H1 (cell line): Measurements from ENCODE around the gene SUPT4H1. TPM values are rescaled to one million over a fixed set of nuclear protein-coding genes. Genes with fewer than 3 reads are reported as not detected.

ENCODE experiments used
- CTCF ChIA-PET: fragments of 300-600 bp; sonication (Branson Sonifier 250); formaldehyde crosslinking; loops from one replicate; lab custom pipeline; 2021; ENCODE audit not compliant: partially characterized antibody; lab: Charles Lee
- POLR2A ChIA-PET: fragments of 300-600 bp; sonication (Branson Sonifier 250); formaldehyde crosslinking; loops from one replicate; lab custom pipeline; 2021; ENCODE audit warnings: inconsistent platforms; ENCODE audit not compliant: partially characterized antibody; lab: Charles Lee
- DNase-seq, 2 experiments: peaks; one replicate each; pipeline versions ENCODE4 v3.0.0 to v3.0.0-alpha.2; 2010 to 2022; ENCODE audit warnings: low spot score in 2 of 2, low read depth in 1 of 2, mixed read lengths in 1 of 2
- FAIRE-seq: peaks from 2 replicates; lab custom pipeline; 2011; peaks lifted over from hg19 to GRCh38; lab: Jason Lieb, UNC
- H2AFZ ChIP-seq: 2 replicates; pipeline ENCODE4 v1.8.1; 2012; ENCODE audit warnings: low read length, inconsistent platforms
- H2AK5ac ChIP-seq: 2 replicates; pipeline ENCODE4 v1.6.1; 2013; ENCODE audit warnings: low read depth, low read length
- H2BK120ac ChIP-seq: replicated peaks from 2 replicates; pipeline ENCODE3; 2013; ENCODE audit warnings: low read depth, low read length, inconsistent platforms
- H2BK12ac ChIP-seq: 2 replicates; pipeline ENCODE4 v1.6.1; 2013; ENCODE audit warnings: low read depth, low read length
- H2BK15ac ChIP-seq: 2 replicates; pipeline ENCODE4 v1.6.1; 2013; ENCODE audit warnings: low read length
- H2BK20ac ChIP-seq: 2 replicates; pipeline ENCODE4 v1.6.1; 2013; ENCODE audit warnings: low read length
- H2BK5ac ChIP-seq: 2 replicates; pipeline ENCODE4 v1.6.1; 2013; ENCODE audit warnings: low read depth, low read length
- H3K14ac ChIP-seq: 2 replicates; pipeline ENCODE4 v1.6.1; 2013; ENCODE audit warnings: inconsistent platforms; ENCODE audit not compliant: insufficient read length
- H3K18ac ChIP-seq: 2 replicates; pipeline ENCODE4 v1.6.1; 2013; ENCODE audit warnings: low read length; ENCODE audit errors: extremely low read depth
- H3K23ac ChIP-seq: 2 replicates; pipeline ENCODE4 v1.6.1; 2013; ENCODE audit warnings: inconsistent platforms; ENCODE audit not compliant: insufficient read length
- H3K23me2 ChIP-seq: 2 replicates; pipeline ENCODE4 v1.6.1; 2013; ENCODE audit warnings: low read depth, low read length
- H3K27ac ChIP-seq: 2 replicates; pipeline ENCODE4 v1.6.1; 2011; ENCODE audit warnings: low read depth, low read length, inconsistent platforms
- H3K27me3 ChIP-seq, 4 experiments: replicated peaks in 1 of 4; 1 replicate in 1 of 4; 2 replicates in 3 of 4; pipeline versions ENCODE4 v1.6.1 to v1.8.1; 2011 to 2013; ENCODE audit warnings: low read length in 3 of 4, mild to moderate bottlenecking in 3 of 4, inconsistent platforms in 2 of 4, mixed read lengths in 2 of 4, moderate library complexity in 1 of 4; ENCODE audit not compliant: control insufficient read depth in 3 of 4, insufficient read depth in 3 of 4; ENCODE audit errors: extremely low read depth in 1 of 4
- H3K36me3 ChIP-seq, 4 experiments: 2 replicates each; pipeline versions ENCODE4 v1.6.1 to v1.8.1; 2011 to 2013; ENCODE audit warnings: mild to moderate bottlenecking in 4 of 4, low read length in 3 of 4, moderate library complexity in 2 of 4, control low read depth in 1 of 4, inconsistent platforms in 1 of 4; ENCODE audit not compliant: insufficient read depth in 4 of 4, control insufficient read depth in 2 of 4
- H3K4ac ChIP-seq: replicated peaks from 2 replicates; pipeline ENCODE3; 2013; ENCODE audit warnings: low read length, low read depth, mixed read lengths, inconsistent platforms; ENCODE audit not compliant: insufficient read length
- H3K4me1 ChIP-seq, 4 experiments: replicated peaks in 1 of 4; 1 replicate in 1 of 4; 2 replicates in 3 of 4; pipeline versions ENCODE4 v1.6.1 to v1.8.1; 2011 to 2013; ENCODE audit warnings: low read length in 3 of 4, inconsistent platforms in 2 of 4, mixed read lengths in 1 of 4; ENCODE audit not compliant: insufficient read depth in 4 of 4, control insufficient read depth in 3 of 4
- H3K4me2 ChIP-seq, 2 experiments: 2 replicates each; pipeline versions ENCODE4 v1.6.1 to v1.8.1; 2011 to 2013; ENCODE audit warnings: low read depth in 2 of 2, low read length in 2 of 2, control low read depth in 1 of 2, inconsistent platforms in 1 of 2, mild to moderate bottlenecking in 1 of 2; ENCODE audit not compliant: insufficient read depth in 1 of 2
- H3K4me3 ChIP-seq, 4 experiments: fragments of 200-600, 300-600 bp in 1 of 4; sonication (generic), shearing (Covaris generic), sonication (Bioruptor Twin) in 1 of 4; 2 replicates each; pipeline versions ENCODE4 v1.5.1 to v1.8.1; 2011 to 2016; ENCODE audit warnings: low read length in 4 of 4, low read depth in 3 of 4, control low read depth in 2 of 4, inconsistent platforms in 2 of 4, mild to moderate bottlenecking in 2 of 4, mixed read lengths in 1 of 4, moderate library complexity in 1 of 4; ENCODE audit not compliant: insufficient read depth in 2 of 4; ENCODE audit errors: extremely low read depth in 1 of 4
- H3K56ac ChIP-seq: replicated peaks from 2 replicates; pipeline ENCODE3; 2013; ENCODE audit warnings: low read depth, mild to moderate bottlenecking, mixed read lengths, low read length, inconsistent platforms; ENCODE audit not compliant: insufficient read length
- H3K79me1 ChIP-seq: 2 replicates; pipeline ENCODE4 v1.6.1; 2013; ENCODE audit warnings: low read depth, low read length, control low read depth
- H3K79me2 ChIP-seq, 2 experiments: 2 replicates each; pipeline versions ENCODE4 v1.6.1 to v1.8.1; 2012 to 2013; ENCODE audit warnings: low read length in 2 of 2, mild to moderate bottlenecking in 2 of 2, inconsistent platforms in 1 of 2; ENCODE audit not compliant: insufficient read depth in 2 of 2, control insufficient read depth in 1 of 2
- H3K9ac ChIP-seq, 4 experiments: replicated peaks in 1 of 4; 1 replicate in 1 of 4; 2 replicates in 3 of 4; pipeline versions ENCODE4 v1.6.1 to v1.8.1; 2011 to 2013; ENCODE audit warnings: low read depth in 3 of 4, low read length in 3 of 4, control low read depth in 2 of 4, mild to moderate bottlenecking in 2 of 4, moderate library complexity in 2 of 4, inconsistent platforms in 1 of 4; ENCODE audit errors: extremely low read depth in 1 of 4
- H3K9me3 ChIP-seq, 2 experiments: 2 replicates each; pipeline versions ENCODE4 v1.6.1 to v1.8.1; 2012 to 2013; ENCODE audit warnings: mild to moderate bottlenecking in 2 of 2, moderate library complexity in 2 of 2, control low read depth in 1 of 2, inconsistent platforms in 1 of 2, low read depth in 1 of 2, low read length in 1 of 2, mixed read lengths in 1 of 2; ENCODE audit not compliant: insufficient read depth in 2 of 2
- H4K20me1 ChIP-seq, 2 experiments: replicated peaks in 1 of 2; 2 replicates each; pipeline versions ENCODE3 to v1.8.1; 2011 to 2013; ENCODE audit warnings: inconsistent platforms in 2 of 2, low read length in 2 of 2, mild to moderate bottlenecking in 1 of 2; ENCODE audit not compliant: insufficient read depth in 2 of 2, control insufficient read depth in 1 of 2
- H4K5ac ChIP-seq: 2 replicates; pipeline ENCODE4 v1.6.1; 2013; ENCODE audit warnings: low read length, low read depth, mixed read lengths, inconsistent platforms; ENCODE audit not compliant: insufficient read length
- H4K8ac ChIP-seq: 2 replicates; pipeline ENCODE4 v1.8.0; 2013; ENCODE audit warnings: mild to moderate bottlenecking, moderate library complexity, low read length, inconsistent platforms; ENCODE audit not compliant: insufficient read depth; ENCODE audit errors: extremely low read depth
- H4K91ac ChIP-seq: replicated peaks from 2 replicates; pipeline ENCODE3; 2013; ENCODE audit warnings: low read length, mixed read lengths, inconsistent platforms; ENCODE audit not compliant: insufficient read length
- EZH2 ChIP-seq: fragments of 200-600 bp; sonication (generic); IDR thresholded peaks from 2 replicates; pipeline ENCODE4 v1.7.1; 2012; ENCODE audit warnings: low read depth, mild to moderate bottlenecking, moderate library complexity, low read length, inconsistent platforms; ENCODE audit not compliant: severe bottlenecking
- whole genome bisulfite sequencing, 2 experiments: shearing (Covaris generic) in 1 of 2; methylation state at CpG; one replicate each; pipeline versions ENCODE4 v1.1.6 to v1.1.7; 2013 to 2015; ENCODE audit warnings: low lambda C conversion rate in 2 of 2, mixed read lengths in 2 of 2, inconsistent platforms in 1 of 2, low coverage in 1 of 2, missing lambda C conversion rate in 1 of 2; ENCODE audit not compliant: insufficient replicate concordance in 2 of 2, insufficient coverage in 1 of 2, insufficient read length in 1 of 2; ENCODE audit errors: extremely low coverage in 1 of 2, missing lambda C conversion rate in 1 of 2; 5-methylcytosine and 5-hydroxymethylcytosine counted together
- polyA plus RNA-seq, 7 experiments: library from polyadenylated mRNA; depleted of rRNA in 3 of 7; stranded (reverse) in 5 of 7; unstranded in 2 of 7; fragments of >200 nt in 5 of 7; fragments of 200-250 nt in 2 of 7; gene quantifications; 1 replicate in 5 of 7; 2 replicates in 1 of 7; 4 replicates in 1 of 7; pipeline versions ENCODE4 v1.2.1 to v1.2.3, GENCODE V29; 2011 to 2013; ENCODE audit warnings: missing spikeins in 2 of 7, mixed read lengths in 2 of 7
- total RNA-seq: library from RNA; stranded (reverse); fragmentation: NEBNext Ultra II Directional; extraction: Animal tissue kit (Norgen Biotek cat#: 25700); gene quantifications from 2 replicates; pipeline ENCODE4 v1.2.1, GENCODE V29; 2021
- TF ChIP-seq, protein P1 (sequence below): IDR thresholded peaks from 2 replicates; pipeline ENCODE4 v1.6.1; 2012; ENCODE audit warnings: inconsistent platforms

Gene SUPT4H1
- total and polyA plus RNA-seq, 2 of the 8 experiments (the other 6 are each of a cell fraction or from before 2014, with no cell fraction given), result 112 to 143 TPM

DNA sequence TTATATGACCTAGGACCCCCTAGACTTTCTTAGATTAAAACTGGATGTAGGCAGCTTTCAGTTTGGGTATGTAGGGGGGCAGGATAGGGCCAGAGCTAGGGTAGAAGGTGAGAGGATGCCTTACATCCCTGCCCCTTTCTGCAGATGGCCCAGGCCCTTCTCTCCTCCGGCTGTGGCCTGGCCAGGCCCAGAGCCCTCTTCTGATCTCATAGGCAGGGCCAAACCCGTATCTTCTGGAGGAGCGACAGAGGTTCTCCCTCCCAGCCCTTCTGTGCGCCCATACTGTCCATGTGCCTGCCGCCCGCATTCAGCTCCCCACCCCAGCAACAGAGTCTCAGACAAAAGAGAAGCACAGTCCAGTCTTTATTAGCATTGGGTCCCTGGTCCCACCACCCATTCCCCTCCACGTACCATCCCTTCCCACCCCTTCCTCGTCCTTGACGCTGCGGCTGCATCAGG is 21.4 kb downstream of the SUPT4H1 start:
- TF ChIP-seq, protein P1, sequence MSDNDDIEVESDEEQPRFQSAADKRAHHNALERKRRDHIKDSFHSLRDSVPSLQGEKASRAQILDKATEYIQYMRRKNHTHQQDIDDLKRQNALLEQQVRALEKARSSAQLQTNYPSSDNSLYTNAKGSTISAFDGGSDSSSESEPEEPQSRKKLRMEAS, result 0 out of 2 replicates have a peak, but pooled peaks have one; percentile 6
- TF ChIP-seq EZH2, result no peak
- Histone ChIP-seq H3K36me3 (no peaks in the 10 kb centered on the region), H2AFZ (no peak overlapping the region), H4K8ac (no peak overlapping the region), H3K23me2 (no peaks in the 10 kb centered on the region), H2BK20ac (peak overlapping the region; percentile 9), H3K9me3 (no peaks in the 10 kb centered on the region), H2AK5ac (peak overlapping the region; percentile 61; the same call in 1 of the 2 replicates), H4K91ac (peak overlapping the region; percentile 79), H3K23ac (no peak overlapping the region), H3K4ac (no peak overlapping the region), H3K14ac (no peak overlapping the region), H3K27ac (no peak overlapping the region), H2BK5ac (peak overlapping the region; percentile 88; the same call in 1 of the 2 replicates), H2BK15ac (no peak overlapping the region), H3K79me1 (no peaks in the 10 kb centered on the region), H3K27me3 (peaks cover 0 to 2% (median 0%) of the 10 kb centered on the region in 4 experiments; a peak in 3 of 7 replicates), H2BK12ac (peak overlapping the region; percentile 93), H3K4me3 (no peak overlapping the region), H3K79me2 (no peaks in the 10 kb centered on the region), H4K5ac (no peak overlapping the region), H3K56ac (no peak overlapping the region), H4K20me1 (peaks cover 0 to 2% of the 10 kb centered on the region in 2 experiments), H3K4me2 (0 out of 4 replicates have a peak overlapping the region, but pooled peaks of 1 of the 2 experiments have one; percentile 13), H2BK120ac (no peak overlapping the region), H3K18ac (peak overlapping the region; percentile 81; the same call in 1 of the 2 replicates), H3K4me1 (peaks cover 0 to 26% (median 18%) of the 10 kb centered on the region in 4 experiments; a peak in 6 of 7 replicates), H3K9ac (no peak overlapping the region)
- no peak for DNase-seq
- POLR2A ChIA-PET, result interaction anchor here (0.7 to 2.2 kb wide), 6 partner anchors 8 to 25 kb away, joined by 3 to 13 read pairs (median 3); partner anchors contain the start of gene SUPT4H1
- WGBS, 2 experiments, result 88% methylated on average over 10 of the region's 10 CpGs; no CpG with 5 or more reads in 1 of the 2 experiments
- CTCF ChIA-PET, result interaction anchor here (1.0 to 18.5 kb wide), 2 partner anchors 13 to 22 kb away, joined by 3 to 384 read pairs; partner anchors contain the start of gene TSPOAP1
- FAIRE-seq, result no peak
